ENCODE data around the gene CALY.

Gene CALY

GRCh38 chr10:133358162-133358924 is 21.6 kb upstream of the CALY start:
- Histone ChIP-seq H2AFZ (ENCODE audit: low read length) (no peak overlapping the region), H3F3A (ENCODE audit: low read depth) (peaks cover 3% of the 10 kb centered on the region; the same call in 1 of the 2 replicates), H4K20me1 (ENCODE audit: insufficient read depth, low read length, poor library complexity, severe bottlenecking) (no peaks in the 10 kb centered on the region), H3K9me2 (replicated peaks; ENCODE audit: low read depth, low read length) (no peaks in the 10 kb centered on the region), H3K27me3 (ENCODE audit: insufficient read depth, low read length, poor library complexity, severe bottlenecking) (no peaks in the 10 kb centered on the region), H3K36me3 (ENCODE audit: insufficient read depth, low read length) (peaks cover 5% of the 10 kb centered on the region; the same call in 1 of the 2 replicates), H3K79me2 (ENCODE audit: insufficient read depth, low read length) (no peaks in the 10 kb centered on the region), H3K9me3 (ENCODE audit: insufficient read depth, low read depth, low read length) (no peaks in the 10 kb centered on the region), H3K4me3 (ENCODE audit: low read length, poor library complexity, severe bottlenecking) (no peak overlapping the region), H3K9ac (ENCODE audit: low read depth, low read length, poor library complexity, severe bottlenecking) (no peak overlapping the region), H3K4me2 (ENCODE audit: low read depth, low read length, poor library complexity, severe bottlenecking) (no peak overlapping the region), H3K4me1 (ENCODE audit: insufficient read depth, low read length, poor library complexity, severe bottlenecking) (no peaks in the 10 kb centered on the region)
- TF ChIP-seq EZH2phosphoT487 (IDR thresholded peaks at IDR 0.05; ENCODE audit: borderline replicate concordance): no peak
- no peak for TF ChIP-seq CTCF (conservative IDR thresholded peaks at IDR 0.05; ENCODE audit: low read length)

DNA sequence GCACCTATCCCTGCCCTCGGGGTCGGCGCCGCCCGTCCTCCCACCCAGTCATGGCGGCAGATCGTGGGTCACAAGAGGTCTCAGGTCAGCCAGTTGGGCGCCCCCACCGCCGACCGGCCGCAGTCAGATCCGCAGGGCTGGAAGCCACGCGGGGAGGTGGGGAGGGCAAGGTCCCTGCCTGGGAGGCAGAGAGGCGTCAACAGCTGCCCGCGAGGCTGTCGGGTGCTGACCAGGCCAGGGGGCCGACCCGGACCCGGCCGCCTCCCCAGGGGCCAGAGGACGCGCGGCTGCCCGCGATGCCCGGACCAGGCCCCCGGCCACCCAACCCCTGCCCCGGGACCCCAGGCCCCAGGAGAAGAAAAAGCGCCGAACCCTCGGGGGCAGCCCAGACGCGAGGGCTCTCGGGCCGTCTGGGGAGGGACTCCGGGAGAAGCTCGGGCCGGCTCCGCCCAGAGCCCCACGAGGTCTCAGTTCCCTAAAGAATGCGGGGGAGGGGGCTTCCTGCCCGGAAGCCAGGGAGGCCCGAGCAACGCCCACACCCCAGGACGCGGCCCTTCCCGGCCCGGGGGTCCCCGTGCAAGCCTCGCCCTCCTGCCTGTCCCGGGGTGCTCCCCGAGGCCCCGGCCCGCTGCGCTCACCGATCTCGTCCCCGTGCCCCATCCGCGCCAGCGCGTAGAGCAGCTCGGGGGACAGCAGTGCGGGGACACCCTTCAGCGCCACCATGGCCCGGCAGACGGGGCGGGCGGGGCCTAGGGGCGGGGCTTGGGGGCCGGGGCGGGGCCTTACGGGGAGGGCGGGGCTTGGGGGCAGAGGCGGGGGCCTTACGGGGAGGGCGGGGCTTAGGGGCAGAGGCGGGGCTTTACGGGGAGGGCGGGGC is 20.8 kb upstream of the CALY start, which contains the start of gene FUOM:
Gene FUOM, minus strand, starts transcription at position 735 of the 877 bp plus-strand sequence. Its CDS starts 12 bp downstream, at position 723.
- Histone ChIP-seq H3K9ac (ENCODE audit: low read depth, low read length, poor library complexity, severe bottlenecking) (peak within 1 kb of the TSS; percentile 59), H3K4me2 (ENCODE audit: low read depth, low read length, poor library complexity, severe bottlenecking) (peak within 1 kb of the TSS; percentile 57), H3K4me1 (ENCODE audit: insufficient read depth, low read length, poor library complexity, severe bottlenecking) (no peaks in the 10 kb centered on the region), H3K27me3 (ENCODE audit: insufficient read depth, low read length, poor library complexity, severe bottlenecking) (no peaks in the 10 kb centered on the region), H3K79me2 (ENCODE audit: insufficient read depth, low read length) (no peaks in the 10 kb centered on the region), H3F3A (ENCODE audit: low read depth) (peaks cover 3% of the 10 kb centered on the region; the same call in 1 of the 2 replicates), H3K4me3 (ENCODE audit: low read length, poor library complexity, severe bottlenecking) (peak within 1 kb of the TSS; percentile 66), H3K9me3 (ENCODE audit: insufficient read depth, low read depth, low read length) (no peaks in the 10 kb centered on the region), H3K9me2 (replicated peaks; ENCODE audit: low read depth, low read length) (no peaks in the 10 kb centered on the region), H3K36me3 (ENCODE audit: insufficient read depth, low read length) (no peaks in the 10 kb centered on the region), H2AFZ (ENCODE audit: low read length) (no peak within 1 kb of the TSS; the same call in 1 of the 2 replicates), H4K20me1 (ENCODE audit: insufficient read depth, low read length, poor library complexity, severe bottlenecking) (no peaks in the 10 kb centered on the region)
- TF ChIP-seq CTCF (conservative IDR thresholded peaks at IDR 0.05; ENCODE audit: low read length) (no peak), EZH2phosphoT487 (IDR thresholded peaks at IDR 0.05; ENCODE audit: borderline replicate concordance) (no peak)

GRCh38 chr10:133356549-133357284 is 20.0 kb upstream of the CALY start:
- H3K4me2 ChIP-seq (ENCODE audit: low read depth, low read length, poor library complexity, severe bottlenecking): peak overlapping the region; percentile 57

More at GRCh38 chr10:133356549-133357284, 20.0 kb upstream of the CALY start:
- no peaks in the 10 kb centered on the region for H3F3A ChIP-seq (ENCODE audit: low read depth)
- H3K79me2 ChIP-seq (ENCODE audit: insufficient read depth, low read length): no peaks in the 10 kb centered on the region
- TF ChIP-seq EZH2phosphoT487 (IDR thresholded peaks at IDR 0.05; ENCODE audit: borderline replicate concordance) (no peak), CTCF (conservative IDR thresholded peaks at IDR 0.05; ENCODE audit: low read length) (no peak)
- H4K20me1 ChIP-seq (ENCODE audit: insufficient read depth, low read length, poor library complexity, severe bottlenecking): no peaks in the 10 kb centered on the region
- H3K9me3 ChIP-seq (ENCODE audit: insufficient read depth, low read depth, low read length): no peaks in the 10 kb centered on the region; the same call in 1 of the 2 replicates
- H3K27me3 ChIP-seq (ENCODE audit: insufficient read depth, low read length, poor library complexity, severe bottlenecking): no peaks in the 10 kb centered on the region
- H3K4me3 ChIP-seq (ENCODE audit: low read length, poor library complexity, severe bottlenecking): peak overlapping the region; percentile 66
- no peaks in the 10 kb centered on the region for H3K9me2 ChIP-seq (replicated peaks; ENCODE audit: low read depth, low read length)
- no peaks in the 10 kb centered on the region for H3K36me3 ChIP-seq (ENCODE audit: insufficient read depth, low read length)
- no peak overlapping the region for H2AFZ ChIP-seq (ENCODE audit: low read length)
- peak overlapping the region; percentile 59 for H3K9ac ChIP-seq (ENCODE audit: low read depth, low read length, poor library complexity, severe bottlenecking)
- H3K4me1 ChIP-seq (ENCODE audit: insufficient read depth, low read length, poor library complexity, severe bottlenecking): no peaks in the 10 kb centered on the region

Data from Loucy (cell line).